ENCODE data around the gene SOX18. TPM values are rescaled to one million over a fixed set of nuclear protein-coding genes. Genes with fewer than 3 reads are reported as not detected.

SOX18 gene
- total RNA-seq, 4 donors from 2014 or later = 7.5 to 16.9 (median 10.6) TPM

GRCh38 chr20:64082820-64083377 lies 33.5 kb upstream of the SOX18 start:
- H3K27me3 ChIP-seq = no peaks in the 10 kb centered on the region
- 33% methylated on average over 10 to 12 of the region's 13 CpGs for WGBS, 2 donors
- no peak overlapping the region for H3K27ac ChIP-seq
- intact Hi-C loops (cut with DNase I) = no loop called here
- TF ChIP-seq, protein P1, sequence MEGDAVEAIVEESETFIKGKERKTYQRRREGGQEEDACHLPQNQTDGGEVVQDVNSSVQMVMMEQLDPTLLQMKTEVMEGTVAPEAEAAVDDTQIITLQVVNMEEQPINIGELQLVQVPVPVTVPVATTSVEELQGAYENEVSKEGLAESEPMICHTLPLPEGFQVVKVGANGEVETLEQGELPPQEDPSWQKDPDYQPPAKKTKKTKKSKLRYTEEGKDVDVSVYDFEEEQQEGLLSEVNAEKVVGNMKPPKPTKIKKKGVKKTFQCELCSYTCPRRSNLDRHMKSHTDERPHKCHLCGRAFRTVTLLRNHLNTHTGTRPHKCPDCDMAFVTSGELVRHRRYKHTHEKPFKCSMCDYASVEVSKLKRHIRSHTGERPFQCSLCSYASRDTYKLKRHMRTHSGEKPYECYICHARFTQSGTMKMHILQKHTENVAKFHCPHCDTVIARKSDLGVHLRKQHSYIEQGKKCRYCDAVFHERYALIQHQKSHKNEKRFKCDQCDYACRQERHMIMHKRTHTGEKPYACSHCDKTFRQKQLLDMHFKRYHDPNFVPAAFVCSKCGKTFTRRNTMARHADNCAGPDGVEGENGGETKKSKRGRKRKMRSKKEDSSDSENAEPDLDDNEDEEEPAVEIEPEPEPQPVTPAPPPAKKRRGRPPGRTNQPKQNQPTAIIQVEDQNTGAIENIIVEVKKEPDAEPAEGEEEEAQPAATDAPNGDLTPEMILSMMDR (IDR thresholded peaks at IDR 0.05) = no peak
- TF ChIP-seq POLR2A (IDR thresholded peaks at IDR 0.05) = no peak
- H3K4me3 ChIP-seq (replicated peaks in 1 of 3) = peak overlapping the region in 1 of 3 donors; percentile 44
- no peaks in the 10 kb centered on the region for H3K9me3 ChIP-seq
- peaks cover 11 to 37% of the 10 kb centered on the region in 2 donors for H3K4me1 ChIP-seq
- no peak for DNase-seq
- H3K36me3 ChIP-seq = no peaks in the 10 kb centered on the region

GRCh38 chr20:64082126-64082731 lies 32.8 kb upstream of the SOX18 start:
- no peaks in the 10 kb centered on the region for H3K27me3 ChIP-seq
- intact Hi-C loops (cut with DNase I) = no loop called here
- no peak overlapping the region for H3K4me3 ChIP-seq (replicated peaks in 1 of 3)
- H3K27ac ChIP-seq = no peak overlapping the region
- TF ChIP-seq, protein P1 (IDR thresholded peaks at IDR 0.05) = no peak
- no peak for TF ChIP-seq POLR2A (IDR thresholded peaks at IDR 0.05)
- no peaks in the 10 kb centered on the region for H3K36me3 ChIP-seq
- WGBS, 2 donors = 31% methylated on average over 13 of the region's 13 CpGs; no CpG with 5 or more reads in 1 of the 2 donors
- H3K4me1 ChIP-seq = peaks cover 11 to 39% of the 10 kb centered on the region in 2 donors
- no peaks in the 10 kb centered on the region for H3K9me3 ChIP-seq
- no peak for DNase-seq

DNA sequence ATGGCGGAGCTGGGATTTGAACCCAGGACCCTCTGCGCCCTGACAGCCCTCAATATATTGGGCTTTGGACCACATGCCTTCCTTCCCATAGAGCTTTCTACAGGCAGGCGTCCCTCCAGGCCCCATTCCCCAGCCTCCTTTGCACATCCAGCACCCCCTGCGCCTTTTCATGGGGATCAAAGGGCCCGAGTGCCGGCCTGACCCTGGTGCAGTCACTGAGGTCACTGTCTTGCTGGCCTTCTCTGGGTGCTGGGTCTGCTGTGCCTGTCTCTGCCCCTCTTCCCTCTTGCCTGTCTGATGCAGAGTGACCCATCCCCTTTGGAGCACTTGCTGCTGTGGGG lies 32.2 kb upstream of the SOX18 start:
- Histone ChIP-seq H3K36me3 (no peaks in the 10 kb centered on the region), H3K4me3 (replicated peaks in 1 of 3) (no peak overlapping the region), H3K27ac (no peak overlapping the region), H3K4me1 (peaks cover 11 to 39% of the 10 kb centered on the region in 2 donors), H3K27me3 (no peaks in the 10 kb centered on the region), H3K9me3 (no peaks in the 10 kb centered on the region)
- intact Hi-C loops (cut with DNase I) = no loop called here
- WGBS, 2 donors = 93 to 100% methylated on average over 6 of the region's 6 CpGs
- no peak for TF ChIP-seq POLR2A (IDR thresholded peaks at IDR 0.05)
- TF ChIP-seq, protein P1 (IDR thresholded peaks at IDR 0.05) = no peak
- DNase-seq = no peak

GRCh38 chr20:64080813-64081623 lies 31.6 kb upstream of the SOX18 start:
- DNase-seq = no peak
- H3K27me3 ChIP-seq = no peaks in the 10 kb centered on the region
- H3K36me3 ChIP-seq = no peaks in the 10 kb centered on the region
- intact Hi-C loops (cut with DNase I) = no loop called here
- TF ChIP-seq, protein P1 (IDR thresholded peaks at IDR 0.05) = no peak
- no peak for TF ChIP-seq POLR2A (IDR thresholded peaks at IDR 0.05)
- 83 to 88% methylated on average over 11 to 13 of the region's 17 CpGs for WGBS, 2 donors
- no peak overlapping the region for H3K4me3 ChIP-seq (replicated peaks in 1 of 3)
- H3K4me1 ChIP-seq = peaks cover 11 to 39% of the 10 kb centered on the region in 2 donors
- H3K9me3 ChIP-seq = no peaks in the 10 kb centered on the region
- H3K27ac ChIP-seq = no peak overlapping the region

Data from thyroid gland (tissue), 4 donors.